HG03060 (cell line): ENCODE measurements around the gene TPPP3.

Source experiments
- ATAC-seq: cut with Tn5 transposase; IDR thresholded peaks from one replicate; pipeline ENCODE4 v1.9.1; 2021; ENCODE audit warnings: low read depth, moderate number of reproducible peaks; ENCODE audit not compliant: unreplicated experiment

TPPP3 gene

GRCh38 chr16:67406111-67406971 lies 13.0 kb upstream of the TPPP3 start:
- no peak for ATAC-seq

GRCh38 chr16:67405336-67405735 lies 12.0 kb upstream of the TPPP3 start:
- ATAC-seq = no peak

- ATAC-seq = no peak
These were observed 11.5 kb upstream of the TPPP3 start for GRCh38 chr16:67404740-67405226.

GRCh38 chr16:67403976-67404555 lies 10.8 kb upstream of the TPPP3 start:
- no peak for ATAC-seq

GRCh38 chr16:67400901-67401300 lies 7.6 kb upstream of the TPPP3 start:
- no peak for ATAC-seq

GRCh38 chr16:67399749-67400704 lies 6.7 kb upstream of the TPPP3 start:
- ATAC-seq = no peak

GRCh38 chr16:67399218-67399733 lies 6.0 kb upstream of the TPPP3 start:
- ATAC-seq = no peak

GRCh38 chr16:67398546-67399217 lies 5.4 kb upstream of the TPPP3 start:
- ATAC-seq = no peak

- ATAC-seq = no peak
These were observed 4.7 kb upstream of the TPPP3 start for GRCh38 chr16:67397812-67398545.

GRCh38 chr16:67397036-67397801 lies 3.9 kb upstream of the TPPP3 start:
- no peak for ATAC-seq

- no peak for ATAC-seq
These were observed 3.1 kb upstream of the TPPP3 start for GRCh38 chr16:67396159-67397035.

- ATAC-seq = no peak
These were observed 2.3 kb upstream of the TPPP3 start for GRCh38 chr16:67395458-67396158.

- no peak for ATAC-seq
These were observed 1.8 kb upstream of the TPPP3 start for GRCh38 chr16:67395105-67395457.

GRCh38 chr16:67394155-67395104 lies 1.1 kb upstream of the TPPP3 start:
- no peak for ATAC-seq

- ATAC-seq = no peak
These were observed 473 bp upstream of the TPPP3 start for GRCh38 chr16:67393788-67394154.
